GM18511 (cell line): ENCODE results near the gene PDE9A.
"Not testable (repeated sequence)": the region's sequence is repeated elsewhere in the genome, so short reads cannot be mapped to it uniquely, and the experiment has no call there.

Experiments used
- ATAC-seq: cut with Tn5 transposase; IDR thresholded peaks from one replicate; pipeline ENCODE4 v1.9.1; 2021; ENCODE audit warnings: mild to moderate bottlenecking, moderate library complexity; ENCODE audit not compliant: unreplicated experiment

The PDE9A gene

GRCh38 chr21:42784896-42785451, 131.6 kb downstream of the PDE9A start:
- no peak for ATAC-seq

- no peak for ATAC-seq
Measured at GRCh38 chr21:42785666-42786427, 132.4 kb downstream of the PDE9A start.

- no peak for ATAC-seq
Measured at GRCh38 chr21:42786884-42787283, 133.5 kb downstream of the PDE9A start.

GRCh38 chr21:42787613-42788012, 134.2 kb downstream of the PDE9A start:
- no peak for ATAC-seq

- ATAC-seq = no peak
Measured at GRCh38 chr21:42790520-42791065, 137.2 kb downstream of the PDE9A start.

GRCh38 chr21:42793774-42794173, 140.4 kb downstream of the PDE9A start:
- no peak for ATAC-seq

- ATAC-seq = no peak
Measured at GRCh38 chr21:42794551-42794950, 141.1 kb downstream of the PDE9A start.

GRCh38 chr21:42796327-42797062, 143.1 kb downstream of the PDE9A start:
- ATAC-seq = no peak

GRCh38 chr21:42797522-42797921, 144.1 kb downstream of the PDE9A start:
- ATAC-seq = no peak

- no peak for ATAC-seq
Measured at GRCh38 chr21:42798106-42798505, 144.7 kb downstream of the PDE9A start.

GRCh38 chr21:42799516-42799915, 146.1 kb downstream of the PDE9A start:
- ATAC-seq = no peak

- ATAC-seq = no peak
Measured at GRCh38 chr21:42799948-42800347, 146.5 kb downstream of the PDE9A start.

- ATAC-seq = not testable (repeated sequence)
Measured at GRCh38 chr21:42801616-42802015, 148.2 kb downstream of the PDE9A start.

- no peak for ATAC-seq
Measured at GRCh38 chr21:42806509-42807140, 153.2 kb downstream of the PDE9A start.

- not testable (repeated sequence) for ATAC-seq
Measured at GRCh38 chr21:42807293-42807895, 154.0 kb downstream of the PDE9A start.

GRCh38 chr21:42807938-42808613, 154.7 kb downstream of the PDE9A start:
- ATAC-seq = no peak

GRCh38 chr21:42809171-42809570, 155.8 kb downstream of the PDE9A start:
- no peak for ATAC-seq

- ATAC-seq = no peak
Measured at GRCh38 chr21:42809577-42810475, 156.4 kb downstream of the PDE9A start.

- no peak for ATAC-seq
Measured at GRCh38 chr21:42811960-42812359, 158.5 kb downstream of the PDE9A start.
